GM21515 (cell line): Measurements from ENCODE around the gene CCPG1.
"Not testable (repeated sequence)": the region's sequence is repeated elsewhere in the genome, so short reads cannot be mapped to it uniquely, and the experiment has no call there.

Source experiments
- ATAC-seq: cut with Tn5 transposase; IDR thresholded peaks from one replicate; pipeline ENCODE4 v1.9.1; 2021; ENCODE audit not compliant: unreplicated experiment

The CCPG1 gene, protein sequence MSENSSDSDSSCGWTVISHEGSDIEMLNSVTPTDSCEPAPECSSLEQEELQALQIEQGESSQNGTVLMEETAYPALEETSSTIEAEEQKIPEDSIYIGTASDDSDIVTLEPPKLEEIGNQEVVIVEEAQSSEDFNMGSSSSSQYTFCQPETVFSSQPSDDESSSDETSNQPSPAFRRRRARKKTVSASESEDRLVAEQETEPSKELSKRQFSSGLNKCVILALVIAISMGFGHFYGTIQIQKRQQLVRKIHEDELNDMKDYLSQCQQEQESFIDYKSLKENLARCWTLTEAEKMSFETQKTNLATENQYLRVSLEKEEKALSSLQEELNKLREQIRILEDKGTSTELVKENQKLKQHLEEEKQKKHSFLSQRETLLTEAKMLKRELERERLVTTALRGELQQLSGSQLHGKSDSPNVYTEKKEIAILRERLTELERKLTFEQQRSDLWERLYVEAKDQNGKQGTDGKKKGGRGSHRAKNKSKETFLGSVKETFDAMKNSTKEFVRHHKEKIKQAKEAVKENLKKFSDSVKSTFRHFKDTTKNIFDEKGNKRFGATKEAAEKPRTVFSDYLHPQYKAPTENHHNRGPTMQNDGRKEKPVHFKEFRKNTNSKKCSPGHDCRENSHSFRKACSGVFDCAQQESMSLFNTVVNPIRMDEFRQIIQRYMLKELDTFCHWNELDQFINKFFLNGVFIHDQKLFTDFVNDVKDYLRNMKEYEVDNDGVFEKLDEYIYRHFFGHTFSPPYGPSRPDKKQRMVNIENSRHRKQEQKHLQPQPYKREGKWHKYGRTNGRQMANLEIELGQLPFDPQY

DNA sequence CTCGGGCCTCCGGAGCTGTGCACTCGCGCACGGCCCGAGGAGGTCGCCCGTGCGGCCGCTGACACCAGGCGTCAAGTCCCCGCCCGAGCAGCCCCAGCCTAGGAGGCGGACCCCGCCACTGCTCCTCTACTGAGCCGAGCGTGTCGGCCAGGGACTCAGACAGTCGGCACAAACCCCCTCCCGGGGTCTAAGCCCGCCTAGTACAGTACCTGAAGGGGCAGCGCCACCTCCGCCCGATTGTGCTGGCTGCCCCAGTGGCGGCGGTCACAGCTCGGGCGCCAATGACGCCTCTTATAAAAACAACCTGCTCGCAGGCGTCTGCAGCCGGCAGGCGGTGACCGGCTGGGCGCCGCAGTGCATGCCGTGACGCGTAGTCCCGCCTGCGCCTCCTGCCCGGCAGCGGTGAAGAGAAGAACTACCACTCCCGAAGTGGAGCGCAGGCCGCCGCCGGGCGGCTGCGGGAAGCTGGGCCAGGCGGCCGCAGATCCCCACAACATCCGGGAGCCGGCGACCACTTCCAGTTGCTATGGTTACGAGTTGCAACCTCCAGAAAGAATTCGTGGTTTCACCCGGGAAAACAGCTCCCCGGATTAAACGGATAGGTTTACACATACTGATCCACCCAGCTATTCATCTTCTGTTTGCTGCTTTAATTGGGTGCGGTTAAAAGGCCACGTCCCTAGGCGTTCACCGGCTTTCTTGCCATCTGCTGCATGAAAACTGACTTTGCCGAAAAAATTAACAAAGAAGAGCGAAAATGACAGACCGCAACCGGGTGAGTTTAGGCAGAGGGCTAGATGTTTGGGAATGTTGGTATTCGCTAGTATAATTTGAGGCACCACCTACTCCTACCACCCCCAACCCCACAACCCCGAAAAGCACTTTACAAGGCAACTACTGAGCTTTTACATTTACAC lies at the start of gene CCPG1, which contains the start of gene PIERCE2:
CCPG1 (minus strand) TSS at position 348 of the 917 bp plus-strand sequence. CDS start 18,935 bp downstream, outside the sequence.
PIERCE2 (plus strand) TSS at position 484 of the 917 bp plus-strand sequence; CDS start at position 758, 274 bp downstream.
- ATAC-seq: peak; percentile 96

DNA sequence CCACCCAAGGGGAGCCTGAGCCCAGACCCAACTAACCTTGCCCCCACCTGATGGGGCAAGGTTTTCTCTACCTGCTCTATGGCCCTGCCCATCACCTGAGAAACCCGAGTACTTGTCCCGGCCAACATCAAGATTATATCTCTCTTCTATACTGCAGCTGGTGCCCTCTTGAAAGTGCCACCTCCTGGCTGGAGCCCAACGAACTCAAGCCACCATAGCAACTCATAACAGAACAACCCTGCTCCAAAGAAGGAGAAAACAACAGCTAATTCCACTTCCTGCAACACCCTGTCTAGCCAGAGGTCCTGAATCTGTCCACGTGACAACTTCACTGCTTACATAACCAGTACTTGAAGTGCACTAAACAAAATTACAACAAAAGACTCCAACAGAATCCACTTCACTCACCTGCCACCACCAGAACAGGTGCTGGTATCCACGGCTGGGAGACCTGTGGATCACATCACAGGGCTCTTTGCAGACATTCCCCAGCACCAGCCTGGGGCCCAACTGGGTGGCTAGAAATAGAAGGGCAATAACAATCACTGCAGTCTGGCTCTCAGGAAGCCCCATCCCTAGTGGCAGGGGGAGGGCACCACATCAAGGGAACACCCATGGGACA lies 49.4 kb upstream of the CCPG1 start:
- no peak for ATAC-seq

DNA sequence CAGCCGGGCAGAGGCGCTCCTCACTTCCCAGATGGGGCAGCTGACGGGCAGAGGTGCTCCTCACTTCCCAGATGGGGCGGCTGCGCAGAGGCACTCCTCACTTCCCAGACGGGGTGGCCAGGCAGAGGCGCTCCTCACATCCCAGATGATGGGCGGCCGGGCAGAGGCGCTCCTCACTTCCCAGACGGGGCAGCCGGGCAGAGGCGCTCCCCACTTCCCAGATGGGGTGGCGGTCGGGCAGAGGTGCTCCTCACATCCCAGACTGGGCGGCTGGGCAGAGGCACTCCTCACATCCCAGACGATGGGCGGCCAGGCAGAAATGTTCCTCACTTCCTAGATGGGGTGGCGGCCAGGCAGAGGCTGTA lies 38.9 kb upstream of the CCPG1 start:
- not testable (repeated sequence) for ATAC-seq

DNA sequence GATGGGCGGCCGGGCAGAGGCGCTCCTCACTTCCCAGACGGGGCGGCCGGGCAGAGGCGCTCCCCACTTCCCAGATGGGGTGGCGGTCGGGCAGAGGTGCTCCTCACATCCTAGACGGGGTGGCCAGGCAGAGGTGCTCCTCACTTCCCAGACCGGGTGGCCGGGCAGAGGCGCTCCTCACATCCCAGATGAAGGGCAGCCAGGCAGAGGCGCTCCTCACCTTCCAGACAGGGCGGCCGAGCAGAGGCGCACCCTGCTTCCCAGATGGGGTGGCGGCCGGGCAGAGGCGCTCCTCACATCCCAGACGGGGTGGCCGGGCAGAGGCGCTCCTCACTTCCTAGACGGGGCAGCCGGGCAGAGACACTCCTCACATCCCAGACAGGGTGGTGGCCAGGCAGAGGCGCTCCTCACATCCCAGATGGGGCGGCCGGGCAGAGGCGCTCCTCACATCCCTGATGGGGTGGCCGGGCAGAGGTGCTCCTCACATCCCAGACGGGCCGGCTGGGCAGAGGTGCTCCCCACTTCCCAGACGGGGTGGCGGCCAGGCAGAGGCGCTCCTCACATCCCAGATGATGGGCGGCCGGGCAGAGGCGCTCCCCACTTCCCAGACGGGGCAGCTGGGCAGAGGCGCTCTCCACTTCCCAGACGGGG lies 38.3 kb upstream of the CCPG1 start:
- ATAC-seq: not testable (repeated sequence)

DNA sequence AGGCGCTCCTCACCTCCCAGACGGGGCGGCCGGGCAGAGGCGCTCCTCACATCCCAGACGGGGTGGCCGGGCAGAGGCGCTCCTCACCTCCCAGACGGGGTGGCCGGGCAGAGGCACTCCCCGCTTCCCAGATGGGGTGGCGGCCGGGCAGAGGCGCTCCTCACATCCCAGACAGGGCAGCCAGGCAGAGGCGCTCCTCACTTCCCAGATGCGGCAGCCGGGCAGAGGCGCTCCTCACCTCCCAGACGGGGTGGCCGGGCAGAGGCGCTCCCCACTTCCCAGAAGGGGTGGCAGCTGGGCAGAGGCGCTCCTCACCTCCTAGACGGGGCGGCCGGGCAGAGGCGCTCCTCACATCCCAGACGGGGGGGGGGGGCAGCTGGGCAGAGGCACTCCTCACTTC lies 37.8 kb upstream of the CCPG1 start:
- ATAC-seq: not testable (repeated sequence)

DNA sequence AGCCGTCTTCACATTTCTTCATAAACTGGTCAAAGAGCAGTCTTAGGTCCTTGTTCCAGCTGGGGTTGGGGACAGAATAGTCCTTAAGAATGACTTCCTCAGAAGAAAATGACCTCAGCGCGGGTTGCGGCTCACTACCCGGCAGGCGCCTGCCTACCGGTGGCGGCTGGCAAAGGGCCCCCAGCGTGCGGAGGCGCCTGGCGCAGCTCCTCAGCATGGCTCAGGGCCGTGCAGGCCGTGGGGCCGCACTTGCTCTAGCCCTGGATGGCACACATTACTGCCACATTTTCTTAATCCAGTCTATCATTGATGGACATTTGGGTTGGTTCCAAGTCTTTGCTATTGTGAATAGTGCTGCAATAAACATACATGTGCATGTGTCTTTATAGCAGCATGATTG lies 35.0 kb upstream of the CCPG1 start:
- not testable (repeated sequence) for ATAC-seq

DNA sequence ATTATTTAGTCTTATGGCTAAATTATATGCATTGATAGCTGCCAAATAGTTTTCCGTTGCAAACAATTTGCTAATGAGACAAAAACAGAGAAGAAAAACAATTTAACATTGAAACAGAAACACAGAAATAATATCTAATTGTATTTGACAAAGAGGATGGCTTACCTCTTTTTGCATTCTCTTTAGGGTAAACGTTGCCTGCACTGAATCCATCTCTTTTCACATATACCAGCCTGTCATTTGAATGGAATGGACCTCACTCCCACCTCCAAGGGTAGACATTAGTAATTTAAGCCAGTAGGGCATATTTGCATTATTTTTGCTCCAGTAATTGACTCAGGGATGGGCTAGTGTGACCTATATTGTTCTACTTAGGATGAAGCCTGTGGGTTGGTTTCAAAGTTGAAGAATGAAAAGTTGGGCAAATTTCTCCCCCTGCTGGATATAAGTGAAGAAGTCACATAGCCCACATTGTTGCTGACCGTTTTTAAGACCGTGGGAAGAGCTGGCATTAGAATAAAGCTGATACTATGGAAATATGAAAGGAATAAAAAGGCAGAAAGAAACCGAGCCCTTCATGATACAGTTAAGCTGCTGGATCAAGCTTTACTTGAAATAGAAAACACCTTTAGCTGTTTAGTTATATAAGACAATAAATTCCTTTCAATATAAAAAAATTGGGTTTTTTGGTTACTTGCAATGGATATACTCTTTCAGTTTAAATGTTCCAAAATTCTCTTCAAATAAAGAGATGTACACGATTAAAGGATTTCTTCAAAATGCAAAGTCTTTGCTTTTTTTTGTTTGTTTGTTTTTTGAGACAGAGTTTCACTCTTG lies 27.0 kb upstream of the CCPG1 start:
- ATAC-seq: peak; percentile 75

DNA sequence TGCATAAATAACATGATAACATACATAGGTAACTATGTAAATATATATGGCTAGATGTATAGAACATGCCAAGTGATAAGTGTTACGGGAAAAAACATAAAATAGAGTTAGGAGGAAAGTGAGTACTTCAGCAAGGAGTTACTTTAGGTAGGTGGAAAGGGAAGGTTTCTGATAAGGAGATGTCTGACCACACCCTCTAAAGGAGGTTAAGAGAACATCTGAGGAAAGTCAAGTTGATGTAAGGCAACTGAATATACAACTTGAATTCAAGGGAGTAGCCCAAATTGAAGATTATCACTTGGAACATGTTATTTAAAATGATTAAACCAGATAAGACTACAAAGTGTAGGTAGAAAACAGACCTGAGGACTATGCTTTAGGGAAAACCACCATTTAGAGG lies 13.9 kb upstream of the CCPG1 start:
- ATAC-seq: no peak

DNA sequence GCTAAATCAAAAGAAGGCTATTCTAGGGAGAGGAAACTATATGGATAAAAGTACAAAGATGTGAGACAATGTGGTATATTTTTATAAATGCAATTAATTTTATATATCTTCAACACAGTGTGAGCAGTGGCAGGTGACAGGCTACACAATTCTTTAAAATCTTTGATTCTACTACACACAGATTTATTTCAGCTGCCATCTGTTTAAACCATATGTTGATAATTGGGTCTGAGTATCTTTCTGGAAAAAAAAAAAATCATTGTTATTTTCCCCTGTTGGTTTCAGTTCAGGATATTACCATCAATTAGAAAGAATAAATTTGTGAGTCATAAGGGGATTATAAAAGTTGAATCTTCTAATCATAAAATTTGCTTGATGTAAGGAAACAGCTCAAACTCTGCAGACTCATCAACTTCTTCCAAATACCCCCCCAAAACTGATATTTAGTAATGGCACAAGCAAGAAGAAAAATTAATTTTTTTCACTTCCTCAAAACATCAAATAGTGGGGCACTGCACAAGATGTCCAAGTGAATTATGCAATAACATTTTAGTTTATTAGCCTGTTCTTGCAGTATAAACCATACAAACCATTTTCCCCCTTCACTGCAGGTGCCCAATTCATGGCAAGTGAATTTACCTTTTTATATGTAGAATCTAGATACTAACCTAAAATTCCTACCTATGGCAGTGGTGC lies 12.2 kb upstream of the CCPG1 start:
- no peak for ATAC-seq

DNA sequence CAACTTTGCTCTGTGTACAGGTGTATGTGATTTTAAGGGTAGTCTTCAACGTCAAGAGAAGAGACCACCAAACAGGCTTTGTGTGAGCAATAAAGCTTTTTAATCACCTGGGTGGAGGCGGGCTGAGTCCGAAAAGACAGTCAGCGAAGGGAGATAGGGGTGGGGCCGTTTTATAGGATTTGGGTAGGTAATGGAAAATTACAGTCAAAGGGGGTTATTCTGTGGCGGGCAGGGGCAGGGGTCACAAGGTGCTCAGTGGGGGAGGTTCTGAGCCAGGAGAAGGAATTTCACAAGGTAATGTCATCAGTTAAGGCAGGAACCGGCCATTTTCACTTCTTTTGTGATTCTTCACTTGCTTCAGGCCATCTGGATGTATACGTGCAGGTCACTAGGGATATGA lies 9.5 kb upstream of the CCPG1 start:
- not testable (repeated sequence) for ATAC-seq

DNA sequence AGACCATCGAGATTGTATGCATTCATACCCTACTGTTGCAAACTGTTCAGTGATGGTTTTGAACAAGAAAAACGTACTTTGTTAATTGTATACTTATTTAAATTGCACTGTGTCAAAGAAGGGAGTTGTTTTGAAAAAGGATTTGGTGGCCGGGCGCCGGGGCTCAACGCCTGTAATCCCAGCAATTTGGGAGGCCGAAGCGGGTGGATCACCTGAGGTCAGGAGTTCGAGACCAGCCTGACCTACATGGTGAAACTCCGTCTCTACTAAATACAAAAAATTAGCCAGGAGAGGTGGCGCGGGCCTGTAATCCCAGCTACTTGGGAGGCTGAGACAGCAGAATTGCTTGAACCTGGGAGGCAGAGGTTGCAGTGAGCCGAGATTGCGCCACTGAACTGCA lies 817 bp upstream of the CCPG1 start:
- ATAC-seq: not testable (repeated sequence)

DNA sequence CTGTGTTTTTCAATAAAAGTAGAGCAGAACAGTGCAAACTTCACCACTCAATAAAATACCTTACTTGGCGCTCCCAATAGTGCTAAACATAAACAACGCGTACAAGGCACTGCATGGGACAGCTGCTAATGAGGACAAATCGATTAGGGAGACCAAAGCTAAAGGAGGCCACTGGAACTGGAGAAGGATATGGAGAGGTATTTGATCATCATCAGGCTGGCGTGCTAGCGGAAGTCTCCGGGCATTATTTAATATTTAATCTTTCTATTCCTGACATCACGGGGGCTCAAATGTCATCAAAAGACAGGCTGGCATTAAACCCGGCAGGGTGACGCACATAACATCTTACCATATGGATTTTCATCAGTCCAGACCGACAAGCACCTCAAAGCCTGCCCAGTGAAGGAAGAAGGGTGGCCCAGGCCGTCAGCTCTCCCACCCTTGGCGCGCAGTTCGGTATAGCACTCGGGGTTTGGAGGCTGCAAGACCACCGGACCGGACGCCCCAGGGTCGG lies 604 bp downstream of the CCPG1 start:
- ATAC-seq: no peak

DNA sequence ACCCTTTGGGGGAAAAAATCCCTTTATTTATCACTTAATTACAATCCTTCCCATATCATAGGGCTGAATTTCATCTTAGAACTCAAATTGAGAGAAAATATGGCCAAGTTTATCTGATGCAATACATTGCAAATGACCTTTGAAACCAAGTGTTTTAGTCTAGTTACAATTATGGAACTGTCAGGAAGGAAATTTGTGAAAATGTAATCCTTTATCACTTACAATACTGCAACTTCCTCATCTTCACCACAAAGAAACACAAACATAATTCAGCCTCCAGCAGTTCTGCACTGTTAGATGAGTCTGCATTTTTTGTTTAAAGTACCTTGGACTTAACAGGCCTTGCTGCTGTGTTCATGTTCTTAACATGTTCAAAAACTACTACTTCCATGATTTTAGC lies 4.6 kb downstream of the CCPG1 start:
- no peak for ATAC-seq

DNA sequence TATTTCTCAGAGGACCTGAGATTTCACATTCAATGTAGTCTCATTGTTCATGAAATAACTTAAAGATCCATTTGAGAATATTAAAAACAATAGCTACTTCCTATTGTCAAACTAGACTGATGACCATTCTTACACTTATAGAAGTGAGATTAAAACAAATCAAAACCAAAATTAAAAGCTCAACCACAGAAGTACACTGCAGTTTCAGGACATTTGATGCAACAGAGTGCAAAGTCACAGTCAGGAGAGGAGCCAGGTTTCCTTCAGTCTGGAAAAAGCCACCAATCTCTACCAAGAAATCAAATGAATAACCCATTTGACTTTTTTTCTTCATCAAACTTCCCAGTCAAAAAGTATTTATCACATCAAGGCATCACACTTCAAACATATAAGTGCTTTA lies 5.5 kb downstream of the CCPG1 start:
- ATAC-seq: peak; percentile 42

DNA sequence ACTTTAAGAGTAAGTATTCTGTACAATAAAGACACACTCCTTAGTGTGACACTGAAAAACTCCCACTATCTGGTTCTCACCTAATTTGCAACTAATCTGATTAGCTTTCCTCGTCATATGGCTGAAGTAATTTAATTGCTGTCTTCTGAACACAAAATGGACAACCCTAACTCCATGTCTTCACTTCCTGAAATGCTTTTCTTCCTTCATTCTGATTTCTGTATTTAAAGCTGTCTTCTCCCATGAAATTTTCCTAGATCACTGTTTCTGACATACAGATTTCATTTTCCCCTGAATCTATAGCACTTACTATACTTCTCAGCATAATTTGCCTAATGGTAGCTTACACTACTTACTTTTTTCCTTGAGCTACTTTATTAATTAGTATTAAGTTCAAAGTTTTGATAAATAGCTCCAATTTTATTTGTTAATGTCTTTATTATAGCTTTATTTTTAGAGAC lies 6.3 kb downstream of the CCPG1 start:
- ATAC-seq: no peak

DNA sequence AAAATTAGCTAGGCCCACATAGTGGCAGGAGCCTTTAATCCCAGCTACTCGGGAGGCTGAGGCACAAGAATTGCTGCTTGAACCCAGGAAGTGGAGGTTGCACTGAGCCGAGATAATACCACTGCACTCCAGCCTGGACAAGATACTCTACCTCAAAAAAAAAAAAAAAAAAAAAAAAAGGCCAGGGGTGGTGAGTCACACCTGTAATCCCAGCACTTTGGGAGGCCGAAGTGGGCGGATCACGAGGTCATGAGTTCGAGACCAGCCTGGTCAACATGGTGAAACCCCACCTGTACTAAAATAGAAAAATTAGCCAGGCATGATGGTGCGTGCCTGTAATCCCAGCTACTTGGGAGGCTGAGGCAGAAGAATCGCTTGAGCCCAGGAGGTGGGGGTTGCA lies 8.1 kb downstream of the CCPG1 start:
- not testable (repeated sequence) for ATAC-seq

DNA sequence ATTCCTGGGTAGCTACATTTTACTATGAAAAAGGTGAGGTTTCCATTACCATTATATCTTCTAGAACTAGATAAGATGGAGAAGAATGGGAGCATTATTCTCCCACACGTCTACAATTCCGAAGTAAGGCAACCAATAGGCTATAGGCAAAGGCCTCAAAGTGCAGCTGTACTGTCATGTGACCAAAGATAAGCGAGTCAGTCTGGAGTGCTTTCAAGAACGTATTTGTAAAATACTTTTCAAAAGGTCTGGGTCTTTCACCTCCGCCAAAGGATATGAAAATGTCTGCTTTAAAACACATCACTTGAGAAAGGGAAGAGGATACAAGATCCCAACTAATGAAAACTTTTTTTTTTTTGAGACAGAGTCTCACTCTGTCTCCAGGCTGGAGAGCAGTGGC lies 9.9 kb downstream of the CCPG1 start:
- ATAC-seq: no peak

DNA sequence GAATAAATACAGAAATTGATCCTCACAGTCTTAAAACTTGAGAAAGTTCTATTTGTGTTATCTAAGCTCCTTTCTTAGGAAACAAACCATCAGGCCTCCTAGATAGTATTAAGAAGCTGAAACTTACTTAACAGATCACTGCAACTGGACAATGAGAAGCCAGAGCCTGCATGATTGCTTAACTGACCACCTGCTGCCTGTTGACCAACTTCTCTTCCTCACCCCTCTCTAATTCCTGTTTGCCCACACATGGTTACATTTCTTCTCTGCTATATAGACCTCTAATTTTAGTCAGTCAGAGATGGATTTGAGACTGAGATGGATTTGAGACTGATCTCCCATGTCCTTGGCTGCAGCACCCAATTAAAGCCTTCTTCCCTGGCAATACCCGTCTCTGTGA lies 13.5 kb downstream of the CCPG1 start:
- no peak for ATAC-seq
